Measurements from ENCODE around the gene KLF17.

KLF17 gene

GRCh38 chr1:44086692-44087474 lies 31.7 kb upstream of the KLF17 start:
- no peak for DNase-seq (ENCODE audit: low read depth in 1 of 2, low spot score in 1 of 2)
- no peaks in the 10 kb centered on the region for H3K27me3 ChIP-seq (ENCODE audit: insufficient read depth, poor library complexity, severe bottlenecking)

GRCh38 chr1:44089371-44090048 lies 29.1 kb upstream of the KLF17 start:
- Histone ChIP-seq H3K4me3 (replicated peaks; ENCODE audit: insufficient read depth, low read length) (no peak overlapping the region), H3K27me3 (ENCODE audit: insufficient read depth, poor library complexity, severe bottlenecking) (no peaks in the 10 kb centered on the region), H3K27ac (replicated peaks) (no peak overlapping the region)
- no peak for DNase-seq (ENCODE audit: low read depth in 1 of 2, low spot score in 1 of 2)
- no peak for TF ChIP-seq GABPA (IDR thresholded peaks at IDR 0.05; ENCODE audit: low read depth)
- no peak for TF ChIP-seq POLR2AphosphoS5 (IDR thresholded peaks at IDR 0.05; ENCODE audit: low read depth)
- no peak for TF ChIP-seq SPI1 (IDR thresholded peaks at IDR 0.05; ENCODE audit: borderline replicate concordance, low read depth)
- no peak for TF ChIP-seq REST (IDR thresholded peaks at IDR 0.05; ENCODE audit: insufficient replicate concordance, low read depth)
- no peak for TF ChIP-seq CTCF (IDR thresholded peaks at IDR 0.05; ENCODE audit: insufficient read depth, low read length)

More at GRCh38 chr1:44086692-44087474, 31.7 kb upstream of the KLF17 start:
- Histone ChIP-seq H3K27ac (replicated peaks) (no peak overlapping the region), H3K4me3 (replicated peaks; ENCODE audit: insufficient read depth, low read length) (no peak overlapping the region)
- TF ChIP-seq REST (IDR thresholded peaks at IDR 0.05; ENCODE audit: insufficient replicate concordance, low read depth) (no peak), POLR2AphosphoS5 (IDR thresholded peaks at IDR 0.05; ENCODE audit: low read depth) (no peak), GABPA (IDR thresholded peaks at IDR 0.05; ENCODE audit: low read depth) (no peak), CTCF (IDR thresholded peaks at IDR 0.05; ENCODE audit: insufficient read depth, low read length) (no peak), SPI1 (IDR thresholded peaks at IDR 0.05; ENCODE audit: borderline replicate concordance, low read depth) (no peak)

GRCh38 chr1:44090429-44091252 lies 28.0 kb upstream of the KLF17 start:
- TF ChIP-seq CTCF (IDR thresholded peaks at IDR 0.05; ENCODE audit: insufficient read depth, low read length) (no peak), SPI1 (IDR thresholded peaks at IDR 0.05; ENCODE audit: borderline replicate concordance, low read depth) (no peak), REST (IDR thresholded peaks at IDR 0.05; ENCODE audit: insufficient replicate concordance, low read depth) (no peak), GABPA (IDR thresholded peaks at IDR 0.05; ENCODE audit: low read depth) (no peak), POLR2AphosphoS5 (IDR thresholded peaks at IDR 0.05; ENCODE audit: low read depth) (no peak)
- no peak overlapping the region for H3K27ac ChIP-seq (replicated peaks)
- DNase-seq (ENCODE audit: low read depth in 1 of 2, low spot score in 1 of 2) = no peak
- no peak overlapping the region for H3K4me3 ChIP-seq (replicated peaks; ENCODE audit: insufficient read depth, low read length)
- H3K27me3 ChIP-seq (ENCODE audit: insufficient read depth, poor library complexity, severe bottlenecking) = no peaks in the 10 kb centered on the region

Measured in HL-60 (cell line).